C4-2B (cell line): ENCODE results near the gene POU6F2.

Experiments
- CTCF ChIP-seq: fragments of 450-650 bp; conservative IDR thresholded peaks from 2 replicates; pipeline ENCODE4 v1.5.1; 2017; ENCODE audit warnings: mild to moderate bottlenecking
- ZFX ChIP-seq: fragments of 450-650 bp; IDR thresholded peaks from 2 replicates; pipeline ENCODE4 v1.6.1; 2017

GRCh38 chr7:39379416-39379815, 401.7 kb downstream of the POU6F2 start:
- TF ChIP-seq CTCF, result no peak
- TF ChIP-seq ZFX, result no peak
